GM23338 (cell line): ENCODE results near the gene CGGBP1. TPM values are rescaled to one million over a fixed set of nuclear protein-coding genes. Genes with fewer than 3 reads are reported as not detected.
A peak's percentile ranks its signal among the peaks of the same experiment; 100 is the strongest.

ENCODE experiments used
- ATAC-seq: fragments of 200-7000 bp; cut with Tn5 transposase; 3 replicates; pipeline ENCODE4 v1.9.1; 2020
- DNase-seq: peaks from one replicate; pipeline ENCODE4 v3.0.0-alpha.2; 2015; ENCODE audit warnings: low spot score
- H2AFZ ChIP-seq: fragments of 200-600 bp; sonication (generic); 2 replicates; pipeline ENCODE4 v1.8.0; 2016; ENCODE audit warnings: antibody characterized with exemption, mild to moderate bottlenecking, moderate library complexity
- H3F3A ChIP-seq: fragments of 200-600 bp; sonication (generic); replicated peaks from 2 replicates; pipeline ENCODE4 v1.8.0; 2017; ENCODE audit warnings: antibody characterized with exemption, mixed run types, low read depth
- H3K27ac ChIP-seq: fragments of 200-600 bp; sonication (generic); 2 replicates; pipeline ENCODE4 v1.6.1; 2016; ENCODE audit warnings: low read depth
- H3K27me3 ChIP-seq: fragments of 200-600 bp; sonication (generic); 2 replicates; pipeline ENCODE4 v1.8.0; 2016; ENCODE audit warnings: mild to moderate bottlenecking, mixed run types, moderate library complexity; ENCODE audit not compliant: insufficient read depth
- H3K36me3 ChIP-seq: fragments of 200-600 bp; sonication (generic); 2 replicates; pipeline ENCODE4 v1.8.0; 2016; ENCODE audit warnings: mild to moderate bottlenecking; ENCODE audit not compliant: insufficient read depth
- H3K4me1 ChIP-seq: fragments of 200-600 bp; sonication (generic); 2 replicates; pipeline ENCODE4 v1.8.0; 2016; ENCODE audit warnings: mild to moderate bottlenecking, moderate library complexity; ENCODE audit not compliant: insufficient read depth
- H3K4me2 ChIP-seq: fragments of 200-600 bp; sonication (generic); 2 replicates; pipeline ENCODE4 v1.7.1; 2017; ENCODE audit warnings: mixed run types
- H3K4me3 ChIP-seq: fragments of 200-600 bp; sonication (generic); 2 replicates; pipeline ENCODE4 v1.6.1; 2016; ENCODE audit warnings: mixed run types
- H3K79me2 ChIP-seq: fragments of 200-600 bp; sonication (generic); replicated peaks from 2 replicates; pipeline ENCODE4 v1.8.0; 2017; ENCODE audit warnings: mild to moderate bottlenecking; ENCODE audit not compliant: insufficient read depth
- H3K9me2 ChIP-seq: fragments of 200-600 bp; sonication (generic); 2 replicates; pipeline ENCODE4 v1.8.0; 2017; ENCODE audit not compliant: insufficient read depth
- H4K20me1 ChIP-seq: fragments of 200-600 bp; sonication (generic); replicated peaks from 2 replicates; pipeline ENCODE4 v1.8.0; 2017; ENCODE audit warnings: mild to moderate bottlenecking; ENCODE audit not compliant: insufficient read depth
- H3K27ac Mint-ChIP-seq: 2 replicates; pipeline ENCODE4 v1.8.0; 2020; ENCODE audit warnings: inconsistent platforms, mild to moderate bottlenecking, moderate library complexity, mixed read lengths
- H3K27me3 Mint-ChIP-seq: 3 replicates; pipeline ENCODE4 v1.8.0; 2022; ENCODE audit warnings: low read depth, mild to moderate bottlenecking, moderate library complexity, mixed read lengths, inconsistent platforms; ENCODE audit not compliant: insufficient read depth, poor library complexity
- H3K36me3 Mint-ChIP-seq: 3 replicates; pipeline ENCODE4 v1.8.0; 2021; ENCODE audit warnings: low read depth, mild to moderate bottlenecking, inconsistent platforms, moderate library complexity, mixed read lengths
- H3K4me1 Mint-ChIP-seq: 3 replicates; pipeline ENCODE4 v1.8.0; 2020; ENCODE audit warnings: mild to moderate bottlenecking, inconsistent platforms, mixed read lengths
- H3K4me3 Mint-ChIP-seq: 3 replicates; pipeline ENCODE4 v1.8.0; 2021; ENCODE audit warnings: moderate library complexity, mild to moderate bottlenecking, inconsistent platforms, mixed read lengths
- H3K9me3 Mint-ChIP-seq: 3 replicates; pipeline ENCODE4 v1.8.0; 2020; ENCODE audit warnings: moderate library complexity, mild to moderate bottlenecking, inconsistent platforms, mixed read lengths
- CREB1 ChIP-seq: fragments of 250-450 bp; sonication (Bioruptor Pico); IDR thresholded peaks from 2 replicates; pipeline ENCODE4 v1.5.0; 2020; ENCODE audit warnings: low read depth, mild to moderate bottlenecking, moderate library complexity
- EZH2 ChIP-seq: fragments of 200-600 bp; sonication (generic); IDR thresholded peaks from one replicate; pipeline ENCODE4 v1.8.0; 2017; ENCODE audit warnings: antibody characterized with exemption, mild to moderate bottlenecking, low read depth; ENCODE audit not compliant: unreplicated experiment
- EZH2phosphoT487 ChIP-seq: fragments of 200-600 bp; sonication (generic); IDR thresholded peaks from one replicate; pipeline ENCODE4 v1.8.1; 2018; ENCODE audit warnings: antibody characterized with exemption; ENCODE audit not compliant: unreplicated experiment
- POLR2AphosphoS5 ChIP-seq: IDR thresholded peaks from 2 replicates; pipeline ENCODE4 v1.6.1; 2016; ENCODE audit warnings: antibody characterized with exemption, low read depth
- STAT1 ChIP-seq: IDR thresholded peaks from one replicate; pipeline ENCODE4 v1.6.1; 2016; ENCODE audit warnings: antibody characterized with exemption; ENCODE audit not compliant: unreplicated experiment
- ZNF114 ChIP-seq: fragments of 250-450 bp; sonication (Bioruptor Pico); IDR thresholded peaks from 2 replicates; pipeline ENCODE4 v1.5.0; 2020; ENCODE audit warnings: mild to moderate bottlenecking, moderate library complexity
- ZNF331 ChIP-seq: fragments of 250-450 bp; sonication (Bioruptor Pico); IDR thresholded peaks from 2 replicates; pipeline ENCODE4 v1.5.0; 2020; ENCODE audit warnings: low read depth, mild to moderate bottlenecking, moderate library complexity
- polyA plus RNA-seq: library from polyadenylated mRNA; unstranded; fragments of >200 nt; fragmentation: Nextera tagmentation; extraction: Ambion mirVana; gene quantifications from 2 replicates; pipeline ENCODE4 v1.2.1, GENCODE V29; 2016
- total RNA-seq: library from RNA; depleted of rRNA; stranded (reverse); fragments of >200 nt; shearing (Covaris generic); gene quantifications from 2 replicates; pipeline ENCODE4 v1.2.3, GENCODE V29; 2014
- TF ChIP-seq, protein P1 (sequence below): IDR thresholded peaks from 2 replicates; pipeline ENCODE4 v1.6.1; 2016; ENCODE audit warnings: antibody characterized with exemption
- TF ChIP-seq, protein P2 (sequence below): fragments of 250-450 bp; sonication (Bioruptor Pico); IDR thresholded peaks from 2 replicates; pipeline ENCODE4 v1.5.0; 2020; ENCODE audit warnings: mild to moderate bottlenecking, moderate library complexity
- TF ChIP-seq, protein P3 (sequence below): IDR thresholded peaks from one replicate; pipeline ENCODE4 v1.6.1; 2018; ENCODE audit warnings: antibody characterized with exemption; ENCODE audit not compliant: unreplicated experiment

CGGBP1 gene
- total and polyA plus RNA-seq, 2 experiments from 2014 or later = 55.5 to 63.5 TPM

DNA sequence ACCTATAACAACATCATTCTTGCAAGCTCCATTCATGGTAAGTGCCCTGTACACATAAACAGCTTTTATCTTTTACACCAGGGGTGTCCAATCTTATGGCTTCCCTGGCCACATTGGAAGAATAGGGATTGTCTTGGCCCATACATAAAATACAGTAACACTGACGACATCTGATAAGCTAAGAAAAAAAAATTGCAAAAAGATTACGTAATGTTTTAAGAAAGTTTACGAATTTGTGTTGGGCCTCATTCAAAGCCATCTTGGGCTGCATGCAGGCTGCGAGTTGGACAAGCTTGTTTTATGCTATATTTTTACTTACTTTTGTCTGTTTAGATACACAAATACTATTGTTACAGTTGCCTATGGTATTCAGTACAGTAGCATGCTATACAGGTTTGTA lies 31.9 kb upstream of the CGGBP1 start:
- 0 out of 2 replicates have a peak, but pooled peaks cover 4% of the 10 kb centered on the region for H3K36me3 ChIP-seq
- H3K79me2 ChIP-seq = 0 out of 2 replicates have a peak, but pooled peaks cover 8% of the 10 kb centered on the region
- no peaks in the 10 kb centered on the region for H3K27me3 ChIP-seq
- TF ChIP-seq EZH2phosphoT487 = no peak
- TF ChIP-seq, protein P1, sequence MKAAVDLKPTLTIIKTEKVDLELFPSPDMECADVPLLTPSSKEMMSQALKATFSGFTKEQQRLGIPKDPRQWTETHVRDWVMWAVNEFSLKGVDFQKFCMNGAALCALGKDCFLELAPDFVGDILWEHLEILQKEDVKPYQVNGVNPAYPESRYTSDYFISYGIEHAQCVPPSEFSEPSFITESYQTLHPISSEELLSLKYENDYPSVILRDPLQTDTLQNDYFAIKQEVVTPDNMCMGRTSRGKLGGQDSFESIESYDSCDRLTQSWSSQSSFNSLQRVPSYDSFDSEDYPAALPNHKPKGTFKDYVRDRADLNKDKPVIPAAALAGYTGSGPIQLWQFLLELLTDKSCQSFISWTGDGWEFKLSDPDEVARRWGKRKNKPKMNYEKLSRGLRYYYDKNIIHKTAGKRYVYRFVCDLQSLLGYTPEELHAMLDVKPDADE = no peak
- TF ChIP-seq, protein P2, sequence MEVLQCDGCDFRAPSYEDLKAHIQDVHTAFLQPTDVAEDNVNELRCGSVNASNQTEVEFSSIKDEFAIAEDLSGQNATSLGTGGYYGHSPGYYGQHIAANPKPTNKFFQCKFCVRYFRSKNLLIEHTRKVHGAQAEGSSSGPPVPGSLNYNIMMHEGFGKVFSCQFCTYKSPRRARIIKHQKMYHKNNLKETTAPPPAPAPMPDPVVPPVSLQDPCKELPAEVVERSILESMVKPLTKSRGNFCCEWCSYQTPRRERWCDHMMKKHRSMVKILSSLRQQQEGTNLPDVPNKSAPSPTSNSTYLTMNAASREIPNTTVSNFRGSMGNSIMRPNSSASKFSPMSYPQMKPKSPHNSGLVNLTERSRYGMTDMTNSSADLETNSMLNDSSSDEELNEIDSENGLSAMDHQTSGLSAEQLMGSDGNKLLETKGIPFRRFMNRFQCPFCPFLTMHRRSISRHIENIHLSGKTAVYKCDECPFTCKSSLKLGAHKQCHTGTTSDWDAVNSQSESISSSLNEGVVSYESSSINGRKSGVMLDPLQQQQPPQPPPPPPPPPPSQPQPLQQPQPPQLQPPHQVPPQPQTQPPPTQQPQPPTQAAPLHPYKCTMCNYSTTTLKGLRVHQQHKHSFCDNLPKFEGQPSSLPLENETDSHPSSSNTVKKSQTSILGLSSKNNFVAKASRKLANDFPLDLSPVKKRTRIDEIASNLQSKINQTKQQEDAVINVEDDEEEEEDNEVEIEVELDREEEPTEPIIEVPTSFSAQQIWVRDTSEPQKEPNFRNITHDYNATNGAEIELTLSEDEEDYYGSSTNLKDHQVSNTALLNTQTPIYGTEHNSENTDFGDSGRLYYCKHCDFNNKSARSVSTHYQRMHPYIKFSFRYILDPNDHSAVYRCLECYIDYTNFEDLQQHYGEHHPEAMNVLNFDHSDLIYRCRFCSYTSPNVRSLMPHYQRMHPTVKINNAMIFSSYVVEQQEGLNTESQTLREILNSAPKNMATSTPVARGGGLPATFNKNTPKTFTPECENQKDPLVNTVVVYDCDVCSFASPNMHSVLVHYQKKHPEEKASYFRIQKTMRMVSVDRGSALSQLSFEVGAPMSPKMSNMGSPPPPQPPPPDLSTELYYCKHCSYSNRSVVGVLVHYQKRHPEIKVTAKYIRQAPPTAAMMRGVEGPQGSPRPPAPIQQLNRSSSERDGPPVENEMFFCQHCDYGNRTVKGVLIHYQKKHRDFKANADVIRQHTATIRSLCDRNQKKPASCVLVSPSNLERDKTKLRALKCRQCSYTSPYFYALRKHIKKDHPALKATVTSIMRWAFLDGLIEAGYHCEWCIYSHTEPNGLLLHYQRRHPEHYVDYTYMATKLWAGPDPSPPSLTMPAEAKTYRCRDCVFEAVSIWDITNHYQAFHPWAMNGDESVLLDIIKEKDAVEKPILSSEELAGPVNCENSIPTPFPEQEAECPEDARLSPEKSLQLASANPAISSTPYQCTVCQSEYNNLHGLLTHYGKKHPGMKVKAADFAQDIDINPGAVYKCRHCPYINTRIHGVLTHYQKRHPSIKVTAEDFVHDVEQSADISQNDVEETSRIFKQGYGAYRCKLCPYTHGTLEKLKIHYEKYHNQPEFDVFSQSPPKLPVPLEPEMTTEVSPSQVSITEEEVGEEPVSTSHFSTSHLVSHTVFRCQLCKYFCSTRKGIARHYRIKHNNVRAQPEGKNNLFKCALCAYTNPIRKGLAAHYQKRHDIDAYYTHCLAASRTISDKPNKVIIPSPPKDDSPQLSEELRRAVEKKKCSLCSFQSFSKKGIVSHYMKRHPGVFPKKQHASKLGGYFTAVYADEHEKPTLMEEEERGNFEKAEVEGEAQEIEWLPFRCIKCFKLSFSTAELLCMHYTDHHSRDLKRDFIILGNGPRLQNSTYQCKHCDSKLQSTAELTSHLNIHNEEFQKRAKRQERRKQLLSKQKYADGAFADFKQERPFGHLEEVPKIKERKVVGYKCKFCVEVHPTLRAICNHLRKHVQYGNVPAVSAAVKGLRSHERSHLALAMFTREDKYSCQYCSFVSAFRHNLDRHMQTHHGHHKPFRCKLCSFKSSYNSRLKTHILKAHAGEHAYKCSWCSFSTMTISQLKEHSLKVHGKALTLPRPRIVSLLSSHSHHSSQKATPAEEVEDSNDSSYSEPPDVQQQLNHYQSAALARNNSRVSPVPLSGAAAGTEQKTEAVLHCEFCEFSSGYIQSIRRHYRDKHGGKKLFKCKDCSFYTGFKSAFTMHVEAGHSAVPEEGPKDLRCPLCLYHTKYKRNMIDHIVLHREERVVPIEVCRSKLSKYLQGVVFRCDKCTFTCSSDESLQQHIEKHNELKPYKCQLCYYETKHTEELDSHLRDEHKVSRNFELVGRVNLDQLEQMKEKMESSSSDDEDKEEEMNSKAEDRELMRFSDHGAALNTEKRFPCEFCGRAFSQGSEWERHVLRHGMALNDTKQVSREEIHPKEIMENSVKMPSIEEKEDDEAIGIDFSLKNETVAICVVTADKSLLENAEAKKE (CRISPR knock-in tag) = no peak
- TF ChIP-seq STAT1 = no peak
- Mint-ChIP-seq H3K9me3 (peaks cover 5% of the 10 kb centered on the region; the same call in 2 of the 3 replicates), H3K27ac (no peak overlapping the region), H3K27me3 (peaks cover 2% of the 10 kb centered on the region), H3K4me3 (no peak overlapping the region), H3K36me3 (peaks cover 15% of the 10 kb centered on the region; the same call in 2 of the 3 replicates), H3K4me1 (no peaks in the 10 kb centered on the region)
- no peak overlapping the region for H2AFZ ChIP-seq
- no peaks in the 10 kb centered on the region for H3F3A ChIP-seq
- no peak overlapping the region for H3K4me3 ChIP-seq
- H3K4me2 ChIP-seq = no peak overlapping the region
- H4K20me1 ChIP-seq = no peaks in the 10 kb centered on the region
- H3K4me1 ChIP-seq = no peaks in the 10 kb centered on the region
- no peak overlapping the region for H3K27ac ChIP-seq
- H3K9me2 ChIP-seq = no peaks in the 10 kb centered on the region
- no peak for DNase-seq
- no peak for ATAC-seq

DNA sequence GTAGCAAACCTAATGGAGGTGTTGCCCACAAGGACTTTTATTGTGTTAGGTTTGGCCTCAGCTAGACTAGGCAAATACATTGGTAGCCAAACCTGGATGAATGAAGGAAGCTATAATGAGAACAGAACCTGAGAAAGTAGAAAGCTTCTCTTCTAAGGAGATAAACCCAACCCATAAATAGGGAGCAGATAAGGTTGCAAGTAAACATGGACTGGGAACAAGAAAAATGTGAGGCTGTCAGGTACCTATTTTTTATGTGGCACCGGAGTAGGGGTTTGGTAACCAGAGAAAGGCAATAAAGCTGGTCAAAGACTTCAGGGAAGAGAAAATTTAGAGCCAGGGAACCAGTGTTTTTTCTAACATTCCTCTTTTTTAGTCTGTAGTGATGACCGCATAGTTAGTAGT lies 25.3 kb upstream of the CGGBP1 start:
- no peaks in the 10 kb centered on the region for H3F3A ChIP-seq
- H3K27me3 Mint-ChIP-seq = peaks cover 2% of the 10 kb centered on the region
- 0 out of 3 replicates have a peak, but pooled peaks cover 2% of the 10 kb centered on the region for H3K9me3 Mint-ChIP-seq
- ATAC-seq (no peak), DNase-seq (no peak)
- no peak overlapping the region for H3K4me3 ChIP-seq
- no peaks in the 10 kb centered on the region for H3K27me3 ChIP-seq
- H3K36me3 Mint-ChIP-seq = peaks cover 17% of the 10 kb centered on the region
- peaks cover 36% of the 10 kb centered on the region for H3K79me2 ChIP-seq
- H3K4me1 ChIP-seq = no peaks in the 10 kb centered on the region
- no peak overlapping the region for H3K4me3 Mint-ChIP-seq
- peaks cover 9% of the 10 kb centered on the region; the same call in 2 of the 3 replicates for H3K4me1 Mint-ChIP-seq
- H3K27ac ChIP-seq = no peak overlapping the region
- H3K4me2 ChIP-seq = no peak overlapping the region
- H2AFZ ChIP-seq = no peak overlapping the region
- no peaks in the 10 kb centered on the region for H4K20me1 ChIP-seq
- H3K9me2 ChIP-seq = no peaks in the 10 kb centered on the region
- no peaks in the 10 kb centered on the region for H3K36me3 ChIP-seq
- peak overlapping the region; percentile 16; the same call in 1 of the 2 replicates for H3K27ac Mint-ChIP-seq
- TF ChIP-seq EZH2phosphoT487 = no peak
- no peak for TF ChIP-seq POLR2AphosphoS5
- TF ChIP-seq ZNF114 (CRISPR knock-in tag) = no peak
- TF ChIP-seq CREB1 (CRISPR knock-in tag) = no peak
- TF ChIP-seq EZH2 = no peak
- TF ChIP-seq, protein P1 = no peak
- no peak for TF ChIP-seq ZNF331 (CRISPR knock-in tag)
- TF ChIP-seq, protein P3, sequence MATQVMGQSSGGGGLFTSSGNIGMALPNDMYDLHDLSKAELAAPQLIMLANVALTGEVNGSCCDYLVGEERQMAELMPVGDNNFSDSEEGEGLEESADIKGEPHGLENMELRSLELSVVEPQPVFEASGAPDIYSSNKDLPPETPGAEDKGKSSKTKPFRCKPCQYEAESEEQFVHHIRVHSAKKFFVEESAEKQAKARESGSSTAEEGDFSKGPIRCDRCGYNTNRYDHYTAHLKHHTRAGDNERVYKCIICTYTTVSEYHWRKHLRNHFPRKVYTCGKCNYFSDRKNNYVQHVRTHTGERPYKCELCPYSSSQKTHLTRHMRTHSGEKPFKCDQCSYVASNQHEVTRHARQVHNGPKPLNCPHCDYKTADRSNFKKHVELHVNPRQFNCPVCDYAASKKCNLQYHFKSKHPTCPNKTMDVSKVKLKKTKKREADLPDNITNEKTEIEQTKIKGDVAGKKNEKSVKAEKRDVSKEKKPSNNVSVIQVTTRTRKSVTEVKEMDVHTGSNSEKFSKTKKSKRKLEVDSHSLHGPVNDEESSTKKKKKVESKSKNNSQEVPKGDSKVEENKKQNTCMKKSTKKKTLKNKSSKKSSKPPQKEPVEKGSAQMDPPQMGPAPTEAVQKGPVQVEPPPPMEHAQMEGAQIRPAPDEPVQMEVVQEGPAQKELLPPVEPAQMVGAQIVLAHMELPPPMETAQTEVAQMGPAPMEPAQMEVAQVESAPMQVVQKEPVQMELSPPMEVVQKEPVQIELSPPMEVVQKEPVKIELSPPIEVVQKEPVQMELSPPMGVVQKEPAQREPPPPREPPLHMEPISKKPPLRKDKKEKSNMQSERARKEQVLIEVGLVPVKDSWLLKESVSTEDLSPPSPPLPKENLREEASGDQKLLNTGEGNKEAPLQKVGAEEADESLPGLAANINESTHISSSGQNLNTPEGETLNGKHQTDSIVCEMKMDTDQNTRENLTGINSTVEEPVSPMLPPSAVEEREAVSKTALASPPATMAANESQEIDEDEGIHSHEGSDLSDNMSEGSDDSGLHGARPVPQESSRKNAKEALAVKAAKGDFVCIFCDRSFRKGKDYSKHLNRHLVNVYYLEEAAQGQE = no peak
